H9 (cell line): ENCODE results near the gene NT5C3A. TPM values are rescaled to one million over a fixed set of nuclear protein-coding genes. Genes with fewer than 3 reads are reported as not detected.

Experiments
- DNase-seq: peaks from one replicate; pipeline ENCODE4 v3.0.0-alpha.2; 2017
- H2AFZ ChIP-seq: one replicate; pipeline ENCODE4 v1.6.1; 2013; ENCODE audit warnings: mild to moderate bottlenecking, low read length, control low read depth, moderate library complexity
- H2AK5ac ChIP-seq: 2 replicates; pipeline ENCODE4 v1.6.1; 2013; ENCODE audit warnings: low read length, control low read depth, mixed read lengths; ENCODE audit not compliant: insufficient read length
- H2BK120ac ChIP-seq: one replicate; pipeline ENCODE4 v1.6.1; 2013; ENCODE audit warnings: low read depth, mild to moderate bottlenecking, low read length, control low read depth, inconsistent platforms; ENCODE audit not compliant: poor library complexity, severe bottlenecking
- H2BK12ac ChIP-seq: 2 replicates; pipeline ENCODE4 v1.6.1; 2013; ENCODE audit warnings: low read length, control low read depth, mixed read lengths, low read depth; ENCODE audit not compliant: insufficient read length
- H2BK15ac ChIP-seq: 2 replicates; pipeline ENCODE4 v1.6.1; 2013; ENCODE audit warnings: low read depth, low read length, control low read depth
- H2BK20ac ChIP-seq: one replicate; pipeline ENCODE4 v1.6.1; 2013; ENCODE audit warnings: low read depth, mild to moderate bottlenecking, low read length, control low read depth, inconsistent platforms; ENCODE audit not compliant: poor library complexity, severe bottlenecking
- H2BK5ac ChIP-seq: 2 replicates; pipeline ENCODE4 v1.6.1; 2013; ENCODE audit warnings: low read length, control low read depth, mixed read lengths; ENCODE audit not compliant: insufficient read length
- H3K14ac ChIP-seq: 2 replicates; pipeline ENCODE4 v1.6.1; 2013; ENCODE audit warnings: low read length, control low read depth; ENCODE audit not compliant: insufficient read depth
- H3K18ac ChIP-seq: 2 replicates; pipeline ENCODE4 v1.6.1; 2013; ENCODE audit warnings: low read depth, mild to moderate bottlenecking, mixed read lengths, low read length, control low read depth; ENCODE audit not compliant: insufficient read length
- H3K23ac ChIP-seq: 2 replicates; pipeline ENCODE4 v1.6.1; 2013; ENCODE audit warnings: low read length, control low read depth, mixed read lengths, low read depth; ENCODE audit not compliant: insufficient read length
- H3K23me2 ChIP-seq: 2 replicates; pipeline ENCODE4 v1.6.1; 2013; ENCODE audit warnings: low read depth, mild to moderate bottlenecking, mixed read lengths, low read length, control low read depth; ENCODE audit not compliant: insufficient read length, poor library complexity, severe bottlenecking
- H3K27ac ChIP-seq: 2 replicates; pipeline ENCODE4 v1.5.1; 2013; ENCODE audit warnings: low read length, control low read depth, mixed read lengths, low read depth; ENCODE audit not compliant: insufficient read length
- H3K27me3 ChIP-seq: 2 replicates; pipeline ENCODE4 v1.6.1; 2013; ENCODE audit warnings: low read length, control low read depth, inconsistent platforms; ENCODE audit not compliant: insufficient read depth
- H3K4ac ChIP-seq: 2 replicates; pipeline ENCODE4 v1.6.1; 2013; ENCODE audit warnings: low read depth, mild to moderate bottlenecking, control low read depth, inconsistent platforms, low read length, moderate library complexity
- H3K4me1 ChIP-seq: 2 replicates; pipeline ENCODE4 v1.6.1; 2013; ENCODE audit warnings: low read length, control low read depth, inconsistent platforms; ENCODE audit not compliant: insufficient read depth
- H3K4me2 ChIP-seq: 2 replicates; pipeline ENCODE4 v1.6.1; 2013; ENCODE audit warnings: low read length, control low read depth, mixed read lengths; ENCODE audit not compliant: insufficient read length, insufficient read depth
- H3K56ac ChIP-seq: 2 replicates; pipeline ENCODE4 v1.6.1; 2013; ENCODE audit warnings: low read depth, mild to moderate bottlenecking, mixed read lengths, low read length, control low read depth; ENCODE audit not compliant: insufficient read length
- H3K79me1 ChIP-seq: 2 replicates; pipeline ENCODE4 v1.6.1; 2013; ENCODE audit warnings: low read depth, mild to moderate bottlenecking, moderate library complexity, low read length, control low read depth, inconsistent platforms; ENCODE audit not compliant: insufficient read depth, poor library complexity, severe bottlenecking
- H3K79me2 ChIP-seq: 2 replicates; pipeline ENCODE4 v1.6.1; 2013; ENCODE audit warnings: low read length, control low read depth, inconsistent platforms; ENCODE audit not compliant: insufficient read depth
- H3K9ac ChIP-seq: 2 replicates; pipeline ENCODE4 v1.6.1; 2013; ENCODE audit warnings: low read length, control low read depth, mixed read lengths; ENCODE audit not compliant: insufficient read length; ENCODE audit errors: extremely low read depth
- H3K9me3 ChIP-seq: one replicate; pipeline ENCODE4 v1.6.1; 2013; ENCODE audit warnings: low read depth, low read length, inconsistent platforms; ENCODE audit not compliant: control insufficient read depth
- H3T11ph ChIP-seq: one replicate; pipeline ENCODE4 v1.6.1; 2013; ENCODE audit warnings: mild to moderate bottlenecking, low read length, control low read depth, inconsistent platforms
- H4K20me1 ChIP-seq: one replicate; pipeline ENCODE4 v1.6.1; 2013; ENCODE audit not compliant: control insufficient read depth, insufficient read length, insufficient read depth
- H4K5ac ChIP-seq: 2 replicates; pipeline ENCODE4 v1.6.1; 2013; ENCODE audit warnings: low read depth, mild to moderate bottlenecking, mixed read lengths, low read length, control low read depth; ENCODE audit not compliant: insufficient read length
- H4K8ac ChIP-seq: replicated peaks from 2 replicates; pipeline ENCODE4 v1.6.1; 2013; ENCODE audit warnings: low read length, control low read depth, mixed read lengths, low read depth; ENCODE audit not compliant: insufficient read length
- H4K91ac ChIP-seq: 2 replicates; pipeline ENCODE4 v1.6.1; 2013; ENCODE audit warnings: low read depth, mild to moderate bottlenecking, moderate library complexity, mixed read lengths, low read length, control low read depth; ENCODE audit not compliant: insufficient read length
- H3K27ac Mint-ChIP-seq, 3 experiments: 2 replicates in 2 of 3; 3 replicates in 1 of 3; pipeline ENCODE4 v1.8.0; 2020 to 2021; ENCODE audit warnings: mixed read lengths in 3 of 3, mild to moderate bottlenecking in 1 of 3, moderate library complexity in 1 of 3
- H3K27me3 Mint-ChIP-seq: 2 replicates; pipeline ENCODE4 v1.8.0; 2021; ENCODE audit warnings: low read depth, mild to moderate bottlenecking, moderate library complexity, mixed read lengths
- H3K36me3 Mint-ChIP-seq, 3 experiments: 2 replicates in 2 of 3; 3 replicates in 1 of 3; pipeline ENCODE4 v1.8.0; 2020 to 2021; ENCODE audit warnings: low read depth in 3 of 3, mixed read lengths in 3 of 3; ENCODE audit not compliant: insufficient read depth in 1 of 3
- H3K4me1 Mint-ChIP-seq, 2 experiments: 2 replicates each; pipeline ENCODE4 v1.8.0; 2020; ENCODE audit warnings: mixed read lengths in 2 of 2
- H3K4me3 Mint-ChIP-seq, 2 experiments: 2 replicates in 1 of 2; 3 replicates in 1 of 2; pipeline ENCODE4 v1.8.0; 2020 to 2021; ENCODE audit warnings: mild to moderate bottlenecking in 2 of 2, mixed read lengths in 2 of 2, moderate library complexity in 1 of 2
- H3K9me3 Mint-ChIP-seq, 2 experiments: 2 replicates in 1 of 2; 3 replicates in 1 of 2; pipeline ENCODE4 v1.8.0; 2020; ENCODE audit warnings: mild to moderate bottlenecking in 2 of 2, mixed read lengths in 2 of 2, moderate library complexity in 1 of 2
- CTCF ChIP-seq: fragments of 200-600 bp; sonication (generic); conservative IDR thresholded peaks from 3 replicates; pipeline ENCODE4 v1.8.0; 2021; ENCODE audit warnings: antibody characterized with exemption, mild to moderate bottlenecking
- WGBS: extraction: QIAGEN DNeasy Blood & Tissue Kit; methylation state at CpG from one replicate; pipeline ENCODE4 v1.1.7; 2013; ENCODE audit warnings: missing lambda C conversion rate, low lambda C conversion rate, mixed read lengths; ENCODE audit not compliant: insufficient read length; ENCODE audit errors: extremely low coverage; 5-methylcytosine and 5-hydroxymethylcytosine counted together
- total RNA-seq: library from RNA; stranded (reverse); gene quantifications from 2 replicates; pipeline ENCODE4 v1.2.1, GENCODE V29; 2021

The NT5C3A gene
- total RNA-seq, 1 experiment from 2014 or later, result 22.1 TPM

DNA sequence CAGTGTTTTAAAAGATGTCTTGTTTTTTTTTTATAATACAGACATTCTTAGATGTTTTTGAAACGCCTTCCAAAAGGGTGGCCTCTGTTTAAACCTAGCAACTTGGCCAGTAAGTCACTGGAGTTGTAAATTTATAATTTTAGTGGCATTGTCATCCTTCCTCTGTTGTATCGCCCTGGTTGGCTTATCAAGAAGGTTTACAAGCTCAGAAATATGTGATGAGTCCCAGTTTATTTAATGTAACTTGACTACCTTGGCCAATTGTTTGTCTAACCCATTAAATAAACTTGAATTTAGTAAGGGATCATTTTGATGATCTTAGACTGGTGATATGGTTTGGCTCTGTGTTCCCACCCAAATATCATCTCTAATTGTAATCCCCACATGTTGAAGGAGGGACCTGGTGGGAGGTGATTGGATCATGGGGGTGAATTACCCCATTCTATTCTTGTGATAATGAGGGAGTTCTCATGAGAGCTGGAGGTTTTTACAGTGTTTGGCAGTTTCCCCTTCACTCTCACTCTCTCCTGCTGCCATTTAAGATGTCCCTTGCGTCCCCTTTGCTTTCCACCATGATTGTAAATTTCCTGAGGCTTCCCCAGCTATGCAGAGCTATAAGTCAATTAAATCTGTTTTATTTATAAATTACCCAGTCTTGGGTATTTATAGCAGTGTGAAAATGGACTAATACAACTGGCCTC is 13.4 kb upstream of the NT5C3A start:
- H4K91ac ChIP-seq, result no peak overlapping the region
- H2BK5ac ChIP-seq, result no peak overlapping the region
- peaks cover 14% of the 10 kb centered on the region; the same call in 1 of the 2 replicates for H3K4me1 ChIP-seq
- H4K8ac ChIP-seq, result no peak overlapping the region
- no peak for TF ChIP-seq CTCF
- no peak overlapping the region for H3T11ph ChIP-seq
- no peaks in the 10 kb centered on the region for H3K9me3 ChIP-seq
- WGBS, result no CpG with 5 or more reads among the region's 3 CpGs
- no peak overlapping the region for H2BK20ac ChIP-seq
- H3K36me3 Mint-ChIP-seq, result peaks cover 0 to 6% (median 3%) of the 10 kb centered on the region in 3 experiments; a peak in 2 of 7 replicates
- peaks cover 43 to 49% of the 10 kb centered on the region in 2 experiments for H3K4me1 Mint-ChIP-seq
- no peaks in the 10 kb centered on the region for H3K27me3 ChIP-seq
- no peak overlapping the region for H2AK5ac ChIP-seq
- no peak overlapping the region for H3K56ac ChIP-seq
- no peaks in the 10 kb centered on the region for H4K20me1 ChIP-seq
- H3K9me3 Mint-ChIP-seq, result peaks cover 10 to 12% of the 10 kb centered on the region in 2 experiments
- H2AFZ ChIP-seq, result no peak overlapping the region
- H3K27ac ChIP-seq, result no peak overlapping the region
- H3K4me3 Mint-ChIP-seq, result peak overlapping the region in 1 of 2 experiments; percentile 47; a peak in 1 of 5 replicates
- no peaks in the 10 kb centered on the region for H3K79me2 ChIP-seq
- no peaks in the 10 kb centered on the region for H3K23me2 ChIP-seq
- H3K18ac ChIP-seq, result no peak overlapping the region
- H3K23ac ChIP-seq, result no peak overlapping the region
- H3K4ac ChIP-seq, result no peak overlapping the region
- H3K4me2 ChIP-seq, result no peak overlapping the region
- H3K27me3 Mint-ChIP-seq, result no peaks in the 10 kb centered on the region; the same call in 1 of the 2 replicates
- no peak overlapping the region for H2BK12ac ChIP-seq
- no peak overlapping the region for H4K5ac ChIP-seq
- H2BK120ac ChIP-seq, result no peak overlapping the region
- H3K79me1 ChIP-seq, result no peaks in the 10 kb centered on the region
- no peak overlapping the region for H3K9ac ChIP-seq
- H2BK15ac ChIP-seq, result no peak overlapping the region
- peak overlapping the region in 2 of 3 experiments; percentile 19 to 73; a peak in 3 of 7 replicates for H3K27ac Mint-ChIP-seq
- H3K14ac ChIP-seq, result no peak overlapping the region
- no peak for DNase-seq
